Measurements from ENCODE around the gene PADI2.

The PADI2 gene

DNA sequence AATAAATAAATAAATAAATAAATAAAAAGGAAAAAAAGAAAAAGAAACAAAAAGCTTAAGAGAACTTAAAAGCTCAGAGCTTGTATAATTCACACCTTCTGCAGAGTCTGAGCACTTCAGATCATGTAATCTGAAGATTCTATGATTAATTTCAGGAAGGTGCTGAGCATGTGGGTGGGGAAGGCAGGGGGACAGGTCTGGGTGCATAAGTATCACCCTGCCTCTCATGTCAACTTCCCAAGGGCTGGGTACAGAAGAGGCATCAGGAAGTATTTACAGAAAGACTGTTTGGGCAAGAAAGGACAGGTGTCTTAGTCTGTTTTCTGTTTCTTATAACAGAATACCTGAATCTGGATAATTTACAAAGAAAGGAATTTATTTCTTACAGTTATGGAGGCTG lies 20.4 kb upstream of the PADI2 start:
- DNase-seq, result no peak

DNA sequence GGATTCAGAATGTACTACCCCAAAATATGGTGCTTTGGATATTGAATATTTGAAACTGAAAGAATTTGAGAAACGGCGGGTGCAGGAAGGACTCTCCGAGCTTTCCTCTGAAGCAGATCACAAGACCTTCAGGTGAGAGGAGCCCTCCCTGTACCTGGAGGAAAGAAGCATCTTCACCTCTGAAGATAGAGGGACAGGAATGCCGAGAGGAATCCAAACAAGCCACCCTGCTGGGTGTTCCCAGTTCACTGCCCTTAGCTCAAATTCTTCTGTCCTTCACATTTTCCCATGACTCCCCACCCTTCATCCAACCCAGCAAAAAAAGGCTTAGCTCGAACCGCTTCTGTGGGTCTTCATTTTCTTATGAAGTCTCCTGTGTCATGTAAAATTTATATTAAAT lies 18.2 kb upstream of the PADI2 start:
- DNase-seq, result no peak

DNA sequence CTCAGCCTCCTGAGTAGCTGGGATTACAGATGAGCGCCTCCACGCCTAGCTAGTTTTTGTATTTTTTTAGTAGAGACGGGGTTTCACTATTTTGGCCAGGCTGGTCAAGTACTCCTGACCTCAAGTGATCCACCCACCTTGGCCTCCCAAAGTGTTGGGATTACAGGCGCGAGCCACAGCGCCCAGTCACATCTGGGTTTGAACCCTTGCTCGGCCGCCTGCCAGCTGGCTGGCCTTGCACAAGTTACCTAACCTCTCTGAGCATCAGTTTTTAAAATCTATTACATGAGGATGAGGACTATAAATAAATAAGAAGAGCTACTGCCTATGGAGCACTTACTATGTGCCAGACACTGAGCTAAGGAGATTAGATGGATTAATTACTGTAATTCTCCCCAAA lies 17.7 kb upstream of the PADI2 start:
- no peak for DNase-seq

DNA sequence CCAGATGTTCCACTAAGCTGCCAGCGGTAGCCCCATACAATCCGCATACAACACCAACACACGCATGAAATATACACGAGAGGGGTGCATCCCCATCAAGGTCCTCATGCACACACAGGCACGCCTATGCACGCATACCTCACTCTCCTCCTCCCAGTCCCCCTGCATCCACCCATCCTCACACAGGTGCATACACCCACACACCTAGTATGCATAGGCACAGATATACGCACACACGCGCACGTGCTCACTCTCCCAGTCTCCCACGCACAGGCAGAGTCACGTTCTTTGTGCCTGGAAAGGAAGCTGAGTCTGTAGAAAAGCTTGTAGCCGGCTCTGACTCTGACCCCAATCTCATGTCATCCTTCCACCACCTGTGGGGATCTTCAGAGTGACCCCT lies 16.9 kb upstream of the PADI2 start:
- no peak for DNase-seq

DNA sequence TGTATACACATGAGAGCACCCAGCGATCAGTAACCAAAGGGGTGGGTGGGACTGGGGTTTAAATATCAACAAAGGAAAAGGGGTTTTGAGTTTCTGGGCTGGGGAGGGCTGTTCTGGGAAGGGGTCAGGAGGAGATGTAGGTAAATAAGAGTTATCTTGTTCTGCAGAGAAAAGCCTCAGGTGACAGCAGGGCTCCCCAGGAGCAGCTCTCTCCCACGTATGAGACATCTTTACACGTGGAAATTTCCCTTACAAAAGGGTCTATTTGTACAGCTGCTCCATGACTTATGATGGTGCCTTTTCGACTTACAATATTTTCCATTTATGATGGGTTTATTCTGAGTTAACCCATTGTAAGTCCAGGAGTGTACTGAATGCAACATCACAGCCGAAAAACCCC lies 16.3 kb upstream of the PADI2 start:
- DNase-seq, result no peak

DNA sequence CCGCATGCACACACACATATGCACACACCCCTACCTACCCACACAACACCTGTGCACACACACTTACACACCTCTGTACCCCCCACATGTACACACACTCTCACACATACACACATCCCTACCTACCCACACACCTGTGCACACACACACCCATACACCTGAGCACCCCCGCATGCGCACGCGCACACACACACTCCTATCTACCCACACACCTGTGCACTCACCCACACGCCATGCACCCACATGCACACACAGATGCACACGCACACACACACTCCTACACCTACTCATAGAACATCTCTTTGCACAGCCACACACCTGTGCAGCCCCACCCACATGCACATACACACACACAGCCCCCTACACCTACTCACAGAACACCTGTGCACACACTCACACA lies 15.5 kb upstream of the PADI2 start:
- no peak for DNase-seq

DNA sequence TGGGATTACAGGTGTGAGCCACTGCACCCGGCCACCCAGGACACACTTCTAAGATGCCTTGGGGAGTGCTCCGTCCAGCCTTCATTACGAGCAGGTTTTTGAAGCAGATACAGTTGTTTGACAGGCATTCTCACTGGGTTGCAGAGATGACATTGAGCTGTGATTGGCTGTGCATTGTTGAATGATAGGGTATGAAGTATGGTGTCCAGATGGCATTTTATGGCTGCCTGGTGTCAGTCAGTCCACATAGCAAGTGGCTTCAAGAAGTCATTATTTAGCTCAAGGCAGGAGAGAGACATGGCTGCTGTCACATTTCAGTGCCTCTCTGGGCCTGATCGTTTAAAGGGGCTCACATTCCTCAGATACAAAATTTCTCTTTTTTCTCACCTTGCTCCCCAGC lies 14.8 kb upstream of the PADI2 start:
- DNase-seq, result no peak

DNA sequence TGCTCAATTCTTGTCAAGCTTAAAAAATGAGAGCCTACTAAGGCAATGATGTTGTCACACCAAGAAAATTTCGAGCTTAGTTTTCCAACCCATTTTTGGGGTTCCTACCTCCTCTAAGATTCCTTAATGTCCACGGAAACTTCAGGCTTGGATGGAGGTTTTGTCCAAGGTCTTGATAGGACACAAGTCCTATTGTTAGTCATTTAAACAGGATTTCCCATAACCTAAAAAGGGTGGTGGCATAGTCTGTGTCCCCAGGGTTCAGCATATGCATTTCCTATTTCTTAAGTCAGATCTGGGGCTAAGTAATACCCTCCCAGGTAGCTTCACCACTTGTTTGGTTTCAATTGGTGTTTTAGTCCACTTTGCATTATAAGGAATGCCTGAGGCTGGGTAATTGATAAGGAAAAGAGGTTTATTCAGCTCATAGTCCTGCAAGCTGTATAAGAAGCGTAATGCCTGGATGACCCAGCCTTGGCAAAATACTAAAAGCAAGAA lies 10.9 kb upstream of the PADI2 start:
- DNase-seq, result no peak

DNA sequence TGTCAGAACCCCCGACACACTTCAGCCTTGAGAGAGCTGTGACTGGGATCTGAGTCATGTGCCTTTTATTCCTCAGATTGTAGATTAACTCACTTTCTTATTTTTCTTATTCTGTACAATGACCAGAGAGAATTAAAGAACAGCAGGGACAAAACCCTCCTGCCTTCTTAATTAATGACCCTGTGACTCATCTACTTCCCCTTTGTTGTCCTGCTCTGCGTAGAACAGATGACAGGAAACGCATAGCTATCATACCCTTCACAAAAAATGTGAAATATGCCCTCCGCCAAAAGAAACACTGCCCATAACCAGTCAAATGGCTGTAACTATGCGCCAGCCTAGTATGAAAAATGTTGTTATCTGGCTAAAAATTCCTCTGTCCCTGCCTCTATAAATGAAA lies 9.1 kb upstream of the PADI2 start:
- no peak for DNase-seq

DNA sequence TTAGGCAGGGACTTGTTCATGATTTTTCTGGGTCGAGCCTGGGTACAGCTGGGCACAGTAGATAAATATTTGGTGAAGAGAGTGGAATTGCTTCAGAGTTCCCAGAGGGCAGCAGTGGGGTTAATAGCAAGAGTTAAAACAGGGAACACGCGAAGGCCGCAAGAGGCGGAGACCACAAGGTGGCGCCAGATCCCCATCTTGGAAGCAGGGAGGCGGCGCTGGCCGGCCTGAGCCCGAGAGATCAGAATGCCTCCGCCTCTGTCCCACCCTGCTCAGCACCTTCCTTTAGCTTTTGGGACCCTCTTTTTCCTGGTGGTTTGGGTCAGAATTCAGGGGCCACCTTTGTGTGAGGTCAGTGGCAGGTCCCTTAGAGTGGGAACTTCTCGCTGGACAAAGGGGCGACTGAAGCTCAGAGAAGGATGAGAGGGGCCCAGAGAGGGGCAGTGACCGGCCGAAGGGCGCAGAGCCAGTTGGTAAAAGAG lies 6.5 kb upstream of the PADI2 start:
- peak; percentile 89 for DNase-seq

DNA sequence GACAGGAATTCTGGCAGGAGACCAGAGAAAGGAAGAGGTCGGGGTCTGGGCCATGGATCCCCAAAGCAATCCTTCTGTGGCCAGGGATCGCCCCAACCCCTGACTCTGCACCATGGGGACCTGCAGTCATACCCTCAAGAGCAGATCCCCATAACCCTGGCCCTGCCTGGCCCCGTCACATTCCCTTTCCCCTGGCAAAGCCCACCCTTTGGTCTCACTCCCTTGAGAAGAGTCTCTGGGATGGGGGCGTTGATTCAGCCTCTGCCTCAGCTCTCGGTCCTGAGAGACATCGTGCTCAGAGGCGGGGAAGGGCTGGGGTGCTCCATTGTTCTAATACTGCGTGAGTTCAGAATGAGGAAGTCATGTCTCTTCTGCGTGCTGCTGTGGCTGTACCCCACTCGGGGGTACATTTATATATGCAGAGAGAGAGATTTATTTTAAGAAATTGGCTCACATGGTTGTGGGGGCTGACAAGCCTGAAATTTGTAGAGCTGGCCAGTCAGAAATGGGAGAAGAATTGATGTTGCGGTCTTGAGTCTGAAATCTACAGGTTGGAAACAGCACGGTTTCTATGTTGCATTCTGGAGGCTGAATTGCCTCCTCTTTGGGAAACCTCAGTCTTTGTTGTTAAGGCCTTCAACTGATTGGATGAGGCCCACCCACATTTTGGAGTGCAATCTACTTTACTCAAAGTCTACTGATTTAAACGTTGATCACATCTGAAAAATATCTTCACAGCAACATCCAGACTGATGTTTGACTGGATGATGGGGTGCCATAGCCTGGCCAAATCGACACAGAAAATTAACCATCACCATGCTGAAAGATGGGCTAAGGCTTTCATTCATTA lies 4.2 kb upstream of the PADI2 start:
- no peak for DNase-seq

DNA sequence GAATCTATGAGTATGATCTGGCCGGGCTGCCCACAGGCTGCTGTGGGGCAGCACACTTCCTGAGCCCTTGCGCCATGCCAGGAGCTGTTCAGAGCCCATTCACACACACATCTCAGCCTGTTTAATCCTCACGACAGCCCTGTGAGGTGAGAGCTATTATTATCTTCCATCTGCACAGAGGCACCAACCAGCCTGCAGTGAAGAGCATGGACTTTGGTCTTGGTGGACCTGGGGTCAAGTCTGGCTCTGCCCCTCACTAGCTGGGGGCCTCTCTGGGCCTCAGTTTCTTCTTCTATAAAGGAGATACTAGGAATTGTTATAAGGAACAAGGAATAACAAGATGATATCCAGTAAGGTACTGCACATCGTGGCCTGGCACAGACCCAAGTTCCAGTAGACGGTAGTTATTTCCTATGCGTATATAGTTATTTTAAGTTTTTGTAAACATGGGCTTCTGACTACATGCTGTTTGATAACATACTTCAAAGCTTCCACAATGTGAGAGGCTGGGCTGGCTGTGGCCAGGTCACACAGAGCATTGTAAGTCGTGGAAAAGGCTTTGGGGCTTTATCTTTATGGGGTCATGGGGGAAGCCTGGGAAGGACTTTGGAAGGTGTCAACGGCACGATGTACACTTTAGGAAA lies 3.4 kb upstream of the PADI2 start:
- DNase-seq, result no peak

DNA sequence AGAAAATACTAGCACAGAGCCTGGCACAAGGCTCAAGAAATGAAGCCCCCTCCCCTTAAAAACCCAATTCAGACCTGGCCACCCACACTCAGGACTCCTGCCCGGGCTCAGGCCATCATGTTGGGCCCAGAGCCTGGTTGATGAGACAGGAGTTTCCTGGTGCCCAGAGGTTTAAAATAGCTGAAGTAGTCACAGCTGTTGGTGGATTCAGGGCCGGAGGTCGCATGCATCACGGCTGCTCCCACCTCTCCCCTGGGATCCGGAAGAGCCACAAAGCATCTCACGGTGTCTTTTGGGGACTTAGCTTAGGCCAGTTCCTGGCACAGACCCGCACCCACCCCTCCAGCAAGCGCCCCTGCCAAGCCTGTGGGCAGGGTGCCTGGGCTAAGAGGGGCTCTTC lies 2.6 kb upstream of the PADI2 start:
- DNase-seq, result no peak

DNA sequence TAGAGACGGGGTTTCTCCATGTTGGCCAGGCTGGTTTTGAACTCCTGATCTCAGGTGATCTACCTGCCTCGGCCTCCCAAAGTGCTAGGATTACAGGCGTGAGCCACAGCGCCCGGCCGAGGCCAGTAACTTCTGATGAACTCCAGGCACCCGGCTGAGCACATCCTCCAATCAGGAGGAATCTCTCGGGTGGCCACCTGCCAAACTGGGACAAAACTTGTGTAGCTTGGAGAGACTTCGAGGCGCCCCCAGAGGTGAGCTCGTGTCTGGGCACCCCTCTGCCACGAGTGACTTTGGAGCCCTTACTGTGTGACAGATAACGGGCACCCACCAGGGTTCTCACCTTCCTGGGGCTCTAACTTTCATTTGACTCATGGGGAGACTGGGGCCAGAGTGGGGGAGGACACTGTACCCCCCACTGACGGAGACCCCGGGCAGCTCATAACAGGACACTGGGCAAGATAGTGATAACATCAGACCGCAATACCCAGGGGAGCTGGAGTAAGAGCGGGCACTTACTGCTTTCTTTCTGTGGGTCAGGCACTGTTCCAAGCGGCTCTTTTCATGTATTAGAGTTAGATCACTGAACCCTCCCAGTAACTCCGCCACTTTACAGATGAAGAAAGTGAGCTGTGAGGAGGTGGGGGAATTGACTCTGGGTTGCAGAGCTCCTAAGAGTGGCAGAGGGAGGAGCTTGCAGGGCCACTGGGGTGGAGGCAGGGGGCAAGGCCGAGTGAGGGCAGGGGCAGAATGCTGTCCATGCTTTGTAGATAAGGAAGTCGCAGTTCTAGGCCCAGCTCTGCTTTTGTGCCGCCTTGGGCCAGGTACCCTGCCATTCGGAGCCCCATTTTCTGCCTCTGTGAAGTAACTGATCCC lies 1.9 kb upstream of the PADI2 start:
- DNase-seq, result no peak

DNA sequence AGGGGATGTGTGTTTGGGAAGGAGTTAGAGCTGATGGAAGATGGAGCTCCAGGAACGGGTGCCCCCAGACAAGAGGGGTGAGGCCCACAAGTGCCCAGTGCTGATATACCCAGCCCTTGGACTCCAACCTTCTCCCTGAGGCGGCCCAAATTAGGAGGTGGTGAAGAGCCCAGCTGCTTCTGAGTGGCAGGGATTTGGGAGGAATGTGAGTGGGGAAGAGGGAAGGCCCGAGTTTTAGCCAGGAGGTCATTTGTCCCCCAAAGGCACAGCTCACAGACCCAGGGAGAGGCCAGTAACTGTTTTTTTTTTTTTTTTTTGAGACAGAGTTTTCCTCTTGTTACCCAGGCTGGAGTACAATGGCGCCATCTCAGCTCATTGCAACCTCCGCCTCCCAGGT lies 1.2 kb upstream of the PADI2 start:
- DNase-seq, result no peak

DNA sequence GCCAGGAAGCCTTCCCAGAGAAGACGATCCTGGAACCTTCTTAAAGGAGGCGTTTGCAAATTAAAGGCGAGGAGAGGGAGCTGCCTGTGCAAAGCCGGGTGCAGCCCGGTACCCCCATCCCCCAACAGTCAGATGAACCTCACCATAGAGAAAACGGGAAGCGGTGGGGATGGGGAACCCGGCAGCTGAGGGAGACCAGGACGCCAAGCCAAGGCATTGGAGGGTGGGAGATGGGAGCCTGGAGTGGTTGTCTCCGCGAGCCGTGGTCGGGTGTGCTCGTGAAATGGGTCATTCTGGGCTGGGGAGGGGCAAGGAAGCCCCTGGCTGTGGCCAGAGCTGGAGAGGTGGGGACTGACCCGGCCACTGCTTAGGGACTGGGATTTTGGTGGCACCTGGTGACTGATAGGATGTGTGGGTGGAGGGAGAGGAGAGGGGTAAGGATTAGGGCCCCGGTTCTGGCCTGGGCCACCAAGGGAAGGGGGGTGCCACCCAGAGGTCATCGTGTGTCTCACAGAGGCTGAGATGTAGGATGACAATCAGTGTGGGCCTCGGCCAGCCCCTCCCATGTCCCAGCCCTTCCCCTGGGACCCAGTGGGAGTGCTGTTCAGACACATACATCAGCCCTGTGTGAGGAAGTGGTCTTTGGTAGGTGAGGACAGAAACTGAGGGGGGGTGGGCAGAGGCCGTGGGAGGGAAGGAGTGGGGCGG lies 676 bp upstream of the PADI2 start:
- DNase-seq, result no peak

DNA sequence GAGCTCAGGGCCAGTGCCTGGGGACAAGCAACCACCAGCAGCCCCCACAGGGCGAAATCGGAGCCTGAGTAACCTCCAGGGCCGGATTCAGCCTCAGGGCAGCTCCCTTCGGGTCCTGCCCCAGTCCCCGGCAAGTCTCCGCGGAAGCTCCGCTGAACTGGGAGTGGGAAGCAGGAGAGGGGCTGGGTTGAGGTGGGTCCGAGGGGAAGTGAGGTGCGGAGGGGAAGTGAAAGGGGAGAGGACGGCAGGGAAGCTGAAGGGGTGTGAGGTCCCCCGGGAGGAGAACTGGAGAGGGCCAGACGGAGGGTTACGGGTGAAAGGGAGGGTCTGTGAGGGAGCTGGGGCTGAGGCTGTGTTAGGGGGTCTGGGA lies 560 bp downstream of the PADI2 start:
- DNase-seq, result no peak

DNA sequence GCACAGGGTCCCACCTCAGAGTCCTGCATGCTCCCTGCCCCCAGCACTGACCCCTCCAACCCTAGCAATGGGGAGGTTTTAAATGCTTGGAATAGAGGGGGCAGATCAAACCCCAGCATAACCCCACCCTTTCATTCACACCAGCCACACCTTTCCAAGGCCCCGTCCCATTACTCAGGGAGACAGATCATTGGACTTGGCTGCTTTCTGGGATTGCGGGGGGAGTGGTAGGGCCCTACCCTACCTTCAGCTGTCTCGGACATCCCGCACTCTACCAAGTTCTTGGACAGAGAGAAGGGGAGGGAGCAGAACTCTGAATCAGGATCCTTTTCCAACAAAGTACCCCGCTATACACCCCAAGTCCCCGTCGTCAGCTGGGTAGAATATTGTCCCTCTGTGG lies 983 bp downstream of the PADI2 start:
- no peak for DNase-seq

DNA sequence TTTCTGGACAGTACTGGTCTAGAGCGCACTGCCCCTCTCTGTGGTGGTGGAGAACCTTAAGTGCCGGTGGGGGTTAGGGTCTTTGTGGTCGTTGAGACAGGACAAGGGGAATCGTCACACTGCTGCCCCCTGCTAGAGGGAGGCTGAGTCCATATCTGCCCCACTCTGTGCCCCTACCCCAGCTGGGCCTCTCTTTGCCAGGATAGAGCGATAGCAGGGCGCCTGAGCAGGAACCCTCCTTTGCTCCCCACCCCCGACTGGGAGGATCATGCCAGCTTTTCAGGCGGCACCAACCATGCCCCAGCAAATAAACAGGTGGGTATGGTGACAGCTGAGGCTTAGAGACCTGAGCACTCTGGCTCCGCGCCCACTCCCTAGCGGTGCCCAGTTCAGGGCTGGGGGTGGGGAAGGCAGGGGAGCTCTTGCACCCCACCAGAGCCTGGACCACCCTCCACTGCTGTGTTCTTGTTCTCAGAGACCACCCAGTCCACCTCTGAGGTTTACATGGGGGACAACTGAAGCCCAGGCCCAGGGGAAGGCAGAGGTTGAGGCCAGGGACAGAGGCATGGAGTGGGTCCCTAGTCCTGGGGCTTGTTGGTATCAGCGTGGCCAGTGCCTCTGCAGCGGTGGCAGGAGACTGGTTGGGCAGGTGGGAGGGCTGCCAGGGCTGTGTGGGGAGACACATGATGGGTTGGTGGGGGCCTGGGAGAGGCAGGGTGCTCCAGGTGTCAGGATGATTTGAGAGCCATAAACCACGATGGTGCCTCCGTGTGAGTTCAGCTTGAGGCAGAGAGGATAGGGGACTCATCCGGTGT lies 1.6 kb downstream of the PADI2 start:
- no peak for DNase-seq

DNA sequence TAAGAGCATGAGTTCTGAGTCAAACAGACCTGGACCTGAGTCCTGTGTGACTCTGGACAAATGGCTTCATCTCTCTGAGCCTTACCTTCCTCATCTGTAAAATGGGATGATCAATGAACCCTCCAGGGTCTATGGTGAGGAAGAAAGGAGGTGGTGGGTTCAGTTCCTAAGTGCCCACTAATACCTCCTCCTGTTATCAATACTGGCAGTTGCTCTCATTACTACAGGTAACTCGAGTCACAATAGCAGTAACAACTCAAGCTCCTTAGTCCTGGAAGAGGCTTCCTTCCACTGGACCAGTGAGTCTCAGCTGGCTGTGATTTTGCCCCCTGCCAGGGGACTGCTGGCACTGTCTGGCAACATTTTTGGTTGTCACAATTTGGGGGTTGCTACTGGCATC lies 2.6 kb downstream of the PADI2 start:
- DNase-seq, result no peak

DNA sequence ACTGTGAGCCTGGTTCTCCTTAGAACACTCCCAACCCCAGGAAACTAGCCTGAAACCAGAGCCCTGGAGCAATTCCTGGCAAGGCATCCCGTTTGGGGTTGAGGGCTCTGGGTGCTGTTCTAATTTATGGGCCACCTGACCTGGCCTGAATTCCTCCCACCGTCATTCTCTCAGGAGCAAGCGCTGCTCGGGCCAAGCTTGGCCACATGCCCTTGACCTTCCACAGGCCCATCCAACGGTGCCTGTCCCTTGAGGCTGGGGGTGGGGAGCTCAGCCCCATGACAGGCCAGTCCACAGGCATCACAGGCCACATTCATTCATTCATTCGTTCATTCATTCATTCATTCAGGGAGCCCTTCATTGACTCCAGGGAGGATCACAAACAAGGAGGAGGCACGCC lies 5.3 kb downstream of the PADI2 start:
- DNase-seq, result no peak
